ENCODE measurements around the gene GNL3.
"Not testable (repeated sequence)": the region's sequence is repeated elsewhere in the genome, so short reads cannot be mapped to it uniquely, and the experiment has no call there.

GNL3 gene, protein sequence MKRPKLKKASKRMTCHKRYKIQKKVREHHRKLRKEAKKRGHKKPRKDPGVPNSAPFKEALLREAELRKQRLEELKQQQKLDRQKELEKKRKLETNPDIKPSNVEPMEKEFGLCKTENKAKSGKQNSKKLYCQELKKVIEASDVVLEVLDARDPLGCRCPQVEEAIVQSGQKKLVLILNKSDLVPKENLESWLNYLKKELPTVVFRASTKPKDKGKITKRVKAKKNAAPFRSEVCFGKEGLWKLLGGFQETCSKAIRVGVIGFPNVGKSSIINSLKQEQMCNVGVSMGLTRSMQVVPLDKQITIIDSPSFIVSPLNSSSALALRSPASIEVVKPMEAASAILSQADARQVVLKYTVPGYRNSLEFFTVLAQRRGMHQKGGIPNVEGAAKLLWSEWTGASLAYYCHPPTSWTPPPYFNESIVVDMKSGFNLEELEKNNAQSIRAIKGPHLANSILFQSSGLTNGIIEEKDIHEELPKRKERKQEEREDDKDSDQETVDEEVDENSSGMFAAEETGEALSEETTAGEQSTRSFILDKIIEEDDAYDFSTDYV

DNA sequence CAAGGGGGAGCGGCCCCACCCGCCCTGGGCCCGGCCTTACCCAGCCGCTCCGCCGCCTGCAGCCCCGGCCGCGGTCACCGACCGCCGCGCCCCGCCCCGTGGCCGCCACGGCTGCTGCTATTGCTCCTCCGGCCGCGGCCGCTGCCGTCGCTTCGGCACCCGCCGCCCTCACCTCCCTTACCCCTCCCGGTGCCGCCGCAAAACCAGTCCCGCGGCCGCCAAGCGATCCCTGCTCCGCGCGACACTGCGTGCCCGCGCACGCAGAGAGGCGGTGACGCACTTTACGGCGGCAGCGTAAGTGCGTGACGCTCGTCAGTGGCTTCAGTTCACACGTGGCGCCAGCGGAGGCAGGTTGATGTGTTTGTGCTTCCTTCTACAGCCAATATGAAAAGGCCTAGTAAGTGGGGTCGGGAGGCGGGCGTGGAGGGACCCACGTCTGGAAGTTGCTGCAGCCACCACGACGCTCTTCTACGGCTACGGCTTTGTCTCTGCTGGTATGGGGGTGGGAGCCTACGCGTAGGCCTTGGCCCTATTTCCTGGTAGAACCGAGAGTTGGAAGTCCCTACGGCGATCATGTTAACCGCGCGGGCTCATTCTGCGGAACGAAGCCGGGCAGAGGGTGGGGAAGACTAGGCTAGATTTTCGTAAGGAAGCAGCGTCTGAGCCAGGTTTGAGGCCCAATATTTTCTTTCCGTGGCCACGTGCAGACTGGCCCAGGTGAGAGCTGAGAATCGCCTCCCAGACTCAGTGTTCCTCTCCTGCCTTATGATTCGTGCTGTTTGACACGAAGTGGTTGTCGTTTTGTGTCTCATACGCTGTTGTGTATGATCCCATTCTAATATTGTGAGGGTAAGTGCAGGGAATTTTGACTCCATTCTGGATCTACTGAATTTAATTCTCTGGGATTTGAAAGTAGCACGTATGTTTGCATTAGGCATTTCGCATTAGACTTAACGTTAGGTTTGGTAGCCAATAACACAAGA is at the start of gene GNL3, which contains the start of gene PBRM1:
TSS of gene GNL3 (plus strand) at position 324 of the 983 bp plus-strand sequence. CDS start at position 385, 61 bp downstream.
TSS of gene PBRM1 (minus strand) at position 205 of the 983 bp plus-strand sequence.
- DNase-seq: peak; percentile 89

DNA sequence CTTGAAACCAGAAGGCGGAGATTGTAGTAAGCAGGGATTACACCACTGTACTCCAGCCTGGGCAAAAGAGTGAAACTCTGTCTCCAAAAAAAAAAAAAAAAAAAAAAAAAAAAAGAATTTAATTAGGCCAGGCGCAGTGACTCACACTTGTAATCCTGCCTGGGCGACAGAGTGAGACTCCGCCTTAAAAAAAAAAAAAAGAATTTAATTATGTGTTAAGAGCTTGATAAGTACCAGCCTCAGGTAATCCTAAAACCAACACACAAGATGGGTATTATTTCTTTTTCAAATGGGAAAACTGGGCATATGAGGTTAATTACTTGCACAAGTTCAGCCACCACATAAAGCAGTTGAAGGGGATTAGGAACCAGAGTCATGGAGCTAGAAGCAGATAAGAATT is 49.2 kb upstream of the GNL3 start:
- no peak for DNase-seq

DNA sequence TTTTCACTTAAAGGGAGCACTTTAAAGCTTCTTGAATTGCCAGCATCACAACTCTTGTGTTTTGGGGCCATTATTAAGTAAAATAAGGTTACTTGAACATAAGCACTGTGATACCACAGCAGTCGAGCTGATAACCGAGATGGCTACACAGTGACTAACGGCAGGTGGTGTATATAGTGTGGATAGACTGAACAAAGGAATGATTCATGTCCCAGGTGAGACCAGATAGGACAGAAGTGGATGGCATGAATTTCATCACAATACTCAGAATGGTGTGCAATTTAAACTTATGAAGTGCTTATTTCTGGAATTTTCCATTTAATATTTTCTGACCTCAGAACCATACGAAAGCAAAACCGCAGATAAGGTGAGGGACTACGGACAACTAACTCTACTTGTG is 40.3 kb upstream of the GNL3 start:
- no peak for DNase-seq

DNA sequence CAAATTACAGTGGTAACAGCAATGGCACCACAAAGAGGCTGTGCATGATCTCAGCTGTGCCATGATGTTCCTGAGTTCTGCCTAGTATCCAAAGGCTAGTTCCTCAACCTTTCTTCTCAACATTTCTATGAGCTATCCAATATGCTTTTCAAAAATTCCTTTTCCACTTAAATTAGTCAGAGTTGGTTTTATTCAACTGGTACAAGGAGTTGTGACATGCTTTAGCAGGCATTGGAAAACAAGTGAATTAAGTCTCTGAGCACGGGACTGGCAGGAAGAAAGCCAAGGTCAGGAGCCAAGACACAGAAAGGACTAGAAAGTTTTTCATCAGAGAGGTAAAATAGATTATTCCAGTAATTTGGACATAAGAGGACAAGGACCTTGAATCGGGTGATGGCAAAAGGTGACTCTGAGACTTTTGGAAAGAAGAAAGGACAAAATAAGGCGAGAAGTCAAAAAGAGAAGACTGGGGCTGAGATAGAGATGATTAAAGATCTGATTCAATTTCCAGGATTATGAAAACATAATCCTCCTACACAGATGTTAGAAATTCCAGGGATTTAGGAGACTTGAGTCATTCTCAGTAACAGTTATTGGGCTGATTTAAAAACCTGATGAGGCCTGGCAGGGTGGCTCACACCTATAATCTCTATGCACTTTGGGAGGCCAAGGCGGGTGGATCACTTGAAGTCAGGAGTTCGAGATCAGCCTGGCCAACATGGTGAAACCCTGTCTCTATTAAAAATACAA is 36.2 kb upstream of the GNL3 start:
- DNase-seq: no peak

DNA sequence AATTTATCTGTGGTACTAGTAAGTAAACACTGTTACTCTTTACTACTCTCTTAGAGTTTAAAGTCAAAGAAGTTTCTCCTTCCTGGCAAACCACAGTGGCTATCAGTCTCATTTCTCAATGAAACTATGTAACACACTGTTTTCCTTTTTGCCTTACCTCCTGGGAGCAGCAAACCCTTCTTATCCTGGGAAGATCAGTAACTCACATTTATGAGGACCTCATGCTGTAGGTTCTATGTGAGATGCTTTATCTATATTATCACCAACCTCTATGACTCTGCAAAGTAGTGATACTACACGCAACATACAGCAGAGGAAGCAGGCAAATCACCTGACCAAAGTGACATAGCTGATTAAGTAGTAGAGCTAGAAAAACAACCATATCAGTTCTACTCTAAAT is 35.4 kb upstream of the GNL3 start:
- no peak for DNase-seq

DNA sequence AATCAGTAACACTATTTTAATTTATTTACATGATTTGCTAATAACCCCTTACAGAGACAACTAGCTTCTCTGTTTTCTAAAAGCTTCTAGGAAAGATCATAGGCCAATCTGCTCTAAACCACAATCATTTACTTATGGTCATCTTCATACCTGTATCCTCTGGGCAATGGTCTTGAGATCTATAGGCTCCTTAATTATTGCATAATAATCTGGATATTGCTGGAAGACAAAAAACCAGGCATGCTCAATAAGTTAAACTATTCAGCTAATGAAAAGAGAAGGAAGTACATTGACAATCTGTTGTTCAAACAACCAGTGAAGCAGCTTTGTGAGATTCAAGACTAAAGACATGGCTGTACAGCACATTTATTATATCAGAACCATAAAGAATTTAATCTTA is 34.2 kb upstream of the GNL3 start:
- no peak for DNase-seq

DNA sequence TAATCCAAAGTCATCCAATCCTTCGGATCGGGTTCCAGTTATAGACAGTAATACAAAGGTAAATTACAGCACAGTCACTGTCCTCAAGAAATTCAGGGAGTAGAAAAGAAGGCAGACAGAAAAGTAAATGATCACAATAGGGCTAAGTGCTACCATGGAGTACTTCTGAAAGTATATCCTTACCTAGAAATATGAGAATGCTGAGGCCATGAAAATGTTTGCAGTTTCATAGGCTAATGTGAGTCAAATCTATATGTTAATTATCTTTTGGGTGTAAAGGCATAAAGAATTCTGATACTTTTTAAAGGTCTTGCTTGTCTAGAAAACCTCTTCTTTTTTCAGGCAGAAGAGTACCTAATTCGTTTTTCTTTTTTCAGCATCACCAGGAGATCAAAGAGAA is 29.9 kb upstream of the GNL3 start:
- no peak for DNase-seq

DNA sequence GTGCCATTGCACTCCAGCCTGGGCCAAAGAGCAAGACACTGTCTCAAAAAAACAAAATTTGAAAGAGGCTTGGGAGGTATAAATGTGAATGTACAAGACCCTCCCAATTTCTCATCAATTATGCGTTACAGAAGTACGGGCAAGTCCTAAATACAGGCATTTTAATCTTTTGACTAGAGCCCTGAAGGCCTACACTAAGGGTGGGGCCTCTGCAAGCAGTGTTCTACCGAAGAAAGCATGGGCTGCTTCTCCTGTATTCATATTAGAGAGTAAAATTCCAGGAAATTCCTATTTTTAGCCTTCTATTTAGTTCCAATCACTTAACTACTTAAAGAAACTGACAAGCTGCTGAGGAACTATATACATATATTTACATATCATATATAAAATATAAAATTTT is 25.8 kb upstream of the GNL3 start:
- no peak for DNase-seq

DNA sequence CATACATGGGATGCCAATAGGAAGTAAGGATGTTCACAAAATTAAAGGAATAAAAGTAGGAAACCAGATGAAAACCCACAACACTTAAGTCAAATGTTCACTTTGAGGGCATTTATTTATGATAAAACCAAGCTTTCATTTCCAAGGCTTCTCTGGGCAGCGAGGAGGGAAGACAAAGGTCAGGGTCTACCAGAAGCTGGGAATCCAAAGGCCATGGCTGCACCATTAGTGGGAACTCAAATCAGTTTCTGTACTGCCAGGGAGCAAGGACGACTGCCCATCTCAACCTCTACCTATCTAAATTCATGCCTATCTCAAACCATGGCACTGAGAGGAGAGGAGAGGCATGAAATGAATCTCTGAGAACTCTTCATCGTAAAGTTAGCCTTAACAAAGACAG is 22.7 kb upstream of the GNL3 start:
- DNase-seq: no peak

DNA sequence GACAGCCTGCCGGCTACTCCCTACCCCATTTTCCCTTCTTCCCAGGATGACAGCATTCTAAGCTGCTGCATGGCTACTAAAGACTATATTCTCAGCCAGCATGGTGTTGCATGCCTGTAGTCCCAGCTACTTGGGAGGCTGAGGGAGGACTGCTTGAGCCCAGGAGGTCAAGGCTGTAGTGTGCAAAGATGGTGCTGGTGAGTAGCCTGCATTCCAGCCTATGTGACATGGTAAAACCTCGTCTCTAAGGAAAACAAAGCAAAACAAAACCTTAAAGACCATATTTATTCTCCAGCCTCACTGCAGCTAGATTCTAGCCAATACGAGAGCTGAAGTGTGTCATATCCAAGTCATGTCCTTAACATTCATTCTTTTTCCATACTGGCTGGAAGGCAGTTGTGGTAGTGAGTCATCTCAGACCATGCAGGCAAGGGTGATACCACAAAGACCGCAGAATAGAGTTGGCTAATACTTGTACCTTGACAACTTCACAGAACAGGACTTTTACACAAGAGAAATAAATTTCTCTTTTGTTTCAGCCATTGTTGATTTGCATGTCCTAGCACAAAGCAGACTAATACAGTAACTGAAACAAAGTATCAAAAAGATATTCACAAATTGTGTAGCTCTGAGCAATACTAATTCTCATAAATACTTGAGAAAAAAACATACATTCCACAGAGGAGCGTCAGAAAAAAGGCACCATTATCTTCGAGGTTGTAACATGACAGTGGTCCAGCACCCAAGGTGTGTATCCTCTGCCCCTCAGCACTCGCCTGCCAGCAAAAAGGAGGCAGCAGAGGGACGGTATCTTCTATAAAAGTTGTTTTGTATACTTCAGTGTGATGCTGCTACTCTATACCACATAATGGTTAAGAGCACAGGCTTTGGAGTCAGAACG is 15.0 kb upstream of the GNL3 start:
- no peak for DNase-seq

DNA sequence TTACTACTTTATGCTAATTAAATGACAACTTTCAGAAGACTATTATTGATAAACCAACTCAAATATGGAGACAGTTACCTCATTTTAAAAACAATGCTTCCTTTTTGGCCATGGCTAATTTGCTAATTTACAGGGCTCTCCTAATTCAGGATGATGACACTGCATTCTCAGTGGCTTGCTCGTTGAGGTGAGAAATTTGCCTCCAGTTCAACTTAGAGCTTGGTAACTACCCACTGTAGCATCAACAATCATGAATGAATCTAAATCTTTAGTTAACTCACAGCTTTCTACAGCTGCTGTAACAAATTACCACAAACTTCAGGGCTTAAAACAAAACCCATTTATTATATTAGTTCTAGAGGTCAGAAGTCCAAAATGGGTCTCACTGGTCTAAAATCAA is 14.2 kb upstream of the GNL3 start:
- DNase-seq: no peak

DNA sequence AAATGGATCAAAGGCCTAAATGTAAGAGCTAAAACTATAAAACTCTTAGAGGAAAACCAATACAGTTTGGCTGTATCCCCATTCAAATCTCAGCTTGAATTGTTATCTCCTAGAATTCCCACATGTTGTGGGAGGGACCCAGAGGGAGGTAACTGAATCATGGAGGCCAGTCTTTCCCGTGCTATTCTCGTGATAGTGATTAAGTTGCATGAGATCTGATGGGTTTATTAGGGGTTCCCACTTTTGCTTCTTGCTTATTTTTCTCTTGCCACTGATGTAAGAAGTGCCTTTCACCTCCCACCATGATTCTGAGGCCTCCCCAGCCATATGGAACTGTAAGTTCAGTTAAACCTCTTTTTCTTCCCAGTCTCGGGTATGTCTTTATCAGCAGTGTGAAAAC is 9.6 kb upstream of the GNL3 start:
- DNase-seq: not testable (repeated sequence)

DNA sequence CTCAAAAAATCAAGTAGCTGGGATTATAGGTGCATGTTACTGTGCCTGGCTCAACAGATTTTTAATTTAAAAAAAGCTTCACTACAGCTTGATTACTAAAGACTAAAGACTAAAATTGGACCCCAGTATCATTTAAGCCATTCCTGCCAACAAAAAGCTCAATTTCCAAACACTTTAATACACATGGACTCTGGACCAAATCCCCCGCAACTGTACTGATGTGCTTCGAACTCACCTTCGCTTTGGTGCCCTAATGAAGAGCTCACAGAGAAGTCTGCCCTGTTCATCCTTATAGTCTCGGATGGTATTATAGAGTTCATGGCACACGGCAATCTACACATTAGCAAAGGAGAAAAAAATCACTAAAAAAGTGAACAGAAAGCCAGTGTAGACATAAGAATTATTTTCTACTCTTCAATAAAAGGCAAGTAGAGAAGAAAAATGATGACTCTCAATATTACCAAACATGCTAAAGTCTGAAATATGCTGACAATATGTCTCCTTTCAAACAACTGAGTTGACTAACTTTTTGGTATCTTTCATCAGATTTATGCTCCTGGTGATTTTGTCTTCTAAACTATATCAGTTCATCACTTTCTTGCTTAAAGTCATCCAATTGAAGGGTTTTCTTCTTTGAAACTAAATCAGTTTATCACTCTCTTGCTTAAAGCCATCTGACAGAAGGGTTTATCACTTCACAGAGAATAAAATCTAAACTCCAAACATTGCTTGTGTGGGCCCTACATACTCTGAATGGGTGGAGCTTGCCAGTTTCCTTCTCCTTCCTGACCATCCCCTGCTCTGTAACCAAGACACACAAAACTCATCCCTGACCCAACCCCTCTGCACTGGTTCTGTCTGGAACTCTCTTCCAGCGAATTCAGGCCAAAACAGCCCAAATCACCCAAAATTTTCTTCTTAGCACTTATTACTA is 7.3 kb upstream of the GNL3 start:
- DNase-seq: no peak

DNA sequence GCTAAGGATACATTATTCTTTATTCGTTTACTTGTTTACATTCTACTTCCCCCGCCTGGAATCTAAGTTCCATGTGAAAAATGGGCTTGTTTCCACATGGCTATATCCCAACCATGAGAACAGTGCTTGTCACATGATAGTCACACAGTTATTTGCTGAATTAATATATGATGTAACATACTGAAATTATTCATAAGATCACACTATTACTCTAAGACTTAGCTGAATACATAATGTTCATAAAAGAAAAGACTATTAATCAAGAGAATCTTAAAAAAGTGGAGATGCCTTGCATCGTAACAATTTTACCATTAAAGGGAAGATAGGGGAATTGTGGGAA is 6.7 kb upstream of the GNL3 start:
- no peak for DNase-seq

DNA sequence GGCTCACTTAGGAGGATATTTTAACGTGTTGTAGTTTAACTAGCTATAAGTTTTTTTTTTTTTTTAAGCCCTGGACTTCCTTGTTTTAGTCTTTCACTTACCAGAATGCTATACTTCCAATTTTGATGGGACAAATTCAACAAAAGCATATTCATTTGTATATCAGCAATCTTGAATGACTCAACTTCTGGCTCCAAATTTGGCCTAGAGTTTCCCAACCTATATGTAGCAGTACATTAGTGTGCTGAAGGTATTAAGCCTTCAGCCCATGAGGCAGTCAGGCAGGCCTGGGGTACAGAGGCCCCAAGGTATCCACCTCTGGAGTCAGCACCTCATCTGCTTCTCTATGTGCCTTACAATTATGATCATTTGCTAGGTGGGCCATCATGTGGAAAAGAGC is 6.0 kb upstream of the GNL3 start:
- no peak for DNase-seq

DNA sequence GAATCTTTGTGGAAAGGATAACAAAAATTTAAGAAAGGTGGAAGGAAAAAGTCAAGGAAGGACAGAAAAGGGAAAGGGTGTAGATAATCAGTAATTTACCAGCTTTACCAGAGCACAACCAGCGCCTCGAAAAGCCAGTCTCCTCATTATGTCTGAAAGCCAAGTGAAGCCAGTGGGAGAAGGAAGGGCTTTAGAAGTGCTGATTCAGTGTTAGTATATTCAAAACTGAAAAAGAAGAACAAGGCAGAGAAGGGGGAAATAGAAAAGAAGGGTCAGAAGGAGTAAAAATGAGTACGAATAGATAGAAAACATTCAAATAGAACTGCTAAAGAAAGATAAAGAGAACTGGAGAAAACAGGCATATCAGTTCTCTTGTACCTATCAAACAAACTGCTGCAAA is 4.2 kb upstream of the GNL3 start:
- no peak for DNase-seq

DNA sequence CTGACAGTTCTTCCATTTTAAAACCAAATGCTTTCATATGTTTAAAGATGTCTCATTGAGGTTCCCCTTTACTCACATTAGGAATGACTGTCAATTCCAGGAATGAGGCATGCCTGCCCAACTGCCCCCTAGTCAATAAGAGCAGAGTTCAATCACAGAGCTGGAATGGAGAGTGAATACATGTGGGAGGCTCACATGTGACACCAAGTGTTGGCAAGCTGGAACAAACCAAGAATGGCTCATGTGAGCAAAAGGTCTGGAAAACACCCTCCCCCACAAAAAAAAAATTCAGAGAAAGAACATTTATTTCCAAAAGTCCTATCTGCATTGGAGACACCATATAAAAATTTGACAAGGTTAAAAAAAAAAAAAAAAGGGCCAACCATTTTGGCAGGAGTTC is 3.8 kb upstream of the GNL3 start:
- DNase-seq: no peak

DNA sequence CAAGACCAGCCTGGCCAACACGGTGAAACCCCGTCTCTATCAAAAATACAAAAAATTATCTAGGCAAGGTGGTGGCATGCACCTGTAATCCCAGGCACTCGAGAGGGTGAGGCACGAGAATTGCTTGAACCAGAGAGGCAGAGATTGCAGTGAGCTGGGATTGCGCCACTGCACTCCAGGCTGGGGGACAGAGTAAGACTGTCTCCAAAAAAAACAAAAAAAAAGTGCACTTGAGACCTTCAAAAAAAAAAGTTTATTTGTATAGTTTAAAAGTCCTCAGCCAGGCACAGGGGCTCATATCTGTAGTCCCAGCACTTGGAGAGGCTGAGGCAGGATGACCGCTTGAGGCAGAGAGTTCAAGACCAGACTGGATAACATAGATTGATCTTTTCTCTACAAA is 2.2 kb upstream of the GNL3 start:
- no peak for DNase-seq

DNA sequence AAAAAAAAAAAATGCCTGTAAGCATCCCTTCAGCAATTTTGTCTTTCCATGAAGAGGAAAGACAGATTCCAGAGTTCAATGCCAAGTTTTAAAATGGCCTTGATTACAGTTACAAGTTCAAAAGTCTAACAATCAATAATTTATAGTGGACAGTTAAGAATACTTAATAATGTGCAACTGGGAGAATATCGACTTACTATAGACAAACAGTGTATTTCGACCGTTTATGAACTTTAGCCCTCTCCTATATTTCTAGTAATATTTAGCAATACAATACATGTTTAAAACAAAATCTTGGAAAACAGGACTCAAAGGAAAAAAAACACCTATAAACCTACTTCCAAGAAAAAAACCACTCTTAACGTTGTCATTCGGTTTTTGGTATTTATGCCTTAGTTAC is 1.6 kb upstream of the GNL3 start:
- no peak for DNase-seq

DNA sequence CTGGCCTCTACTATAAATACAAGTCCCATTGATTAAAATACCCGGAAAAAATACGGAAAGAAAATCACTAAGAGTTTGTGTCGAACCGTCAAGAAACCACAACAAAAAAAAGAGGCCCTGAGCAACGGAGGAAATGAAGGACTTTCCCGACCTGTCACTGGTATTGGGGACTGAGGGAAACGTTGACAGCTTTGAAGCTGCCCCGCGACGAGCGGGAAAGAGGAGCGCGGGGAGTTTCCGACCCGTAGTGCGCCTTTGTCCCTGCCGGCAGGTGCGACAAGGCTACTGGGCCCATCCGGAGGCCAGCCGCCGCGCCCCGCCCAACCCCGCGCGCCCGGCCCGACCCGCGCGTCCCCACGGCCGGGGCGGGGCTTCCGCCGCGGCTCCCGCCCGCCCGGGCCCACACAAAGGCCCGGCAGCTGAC is 535 bp upstream of the GNL3 start:
- peak; percentile 67 for DNase-seq

DNA sequence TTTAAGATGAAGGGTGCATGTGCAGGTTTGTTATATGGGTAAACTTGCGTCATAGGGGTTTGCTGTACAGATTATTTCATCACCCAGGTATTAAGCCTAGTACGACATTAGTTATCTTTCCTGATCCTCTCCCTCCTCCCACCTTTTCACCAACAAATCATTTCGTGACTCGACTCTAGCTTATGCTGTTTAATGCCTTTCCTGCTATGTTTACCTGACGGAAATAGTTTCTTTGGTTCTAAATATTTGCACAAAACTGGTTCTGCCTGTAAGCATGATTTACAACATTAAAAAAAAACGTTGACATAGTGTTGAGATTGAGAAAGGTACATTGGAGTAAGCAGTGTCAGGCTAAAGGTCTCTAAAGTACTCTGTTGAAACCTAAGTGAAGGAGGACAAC is 2.4 kb downstream of the GNL3 start:
- DNase-seq: no peak
